OCI-LY1 (cell line): ENCODE data around the gene SPPL2B.

Source experiments
- H2AFZ ChIP-seq: fragments of 200-600 bp; sonication (generic), shearing (Covaris generic); 2 replicates; pipeline ENCODE4 v1.6.0; 2014; ENCODE audit warnings: antibody characterized with exemption, mild to moderate bottlenecking, low read length
- H3F3A ChIP-seq: fragments of 200-600 bp; sonication (generic), shearing (Covaris generic); 2 replicates; pipeline ENCODE4 v1.6.0; 2014; ENCODE audit warnings: mild to moderate bottlenecking, antibody characterized with exemption, low read length, moderate library complexity; ENCODE audit not compliant: insufficient read depth
- H3K27ac ChIP-seq: fragments of 200-600 bp; sonication (generic); 2 replicates; pipeline ENCODE4 v1.5.1; 2014; ENCODE audit warnings: low read length, mixed run types, mild to moderate bottlenecking, low read depth; ENCODE audit not compliant: poor library complexity, severe bottlenecking
- H3K27me3 ChIP-seq: fragments of 200-600 bp; sonication (generic); 2 replicates; pipeline ENCODE4 v1.6.0; 2014; ENCODE audit warnings: antibody characterized with exemption, mild to moderate bottlenecking, low read length, moderate library complexity; ENCODE audit not compliant: insufficient read depth
- H3K36me3 ChIP-seq: fragments of 200-600 bp; sonication (generic); 2 replicates; pipeline ENCODE4 v1.6.1; 2014; ENCODE audit warnings: mild to moderate bottlenecking, antibody characterized with exemption, low read length, moderate library complexity, mixed read lengths; ENCODE audit not compliant: insufficient read depth
- H3K4me1 ChIP-seq: fragments of 200-600 bp; sonication (generic); 2 replicates; pipeline ENCODE4 v1.5.1; 2014; ENCODE audit warnings: mild to moderate bottlenecking, low read length, moderate library complexity; ENCODE audit not compliant: insufficient read depth, severe bottlenecking
- H3K4me2 ChIP-seq: fragments of 200-600 bp; sonication (generic), shearing (Covaris generic); 2 replicates; pipeline ENCODE4 v1.6.1; 2014; ENCODE audit warnings: low read length
- H3K4me3 ChIP-seq: fragments of 200-600 bp; sonication (generic); 2 replicates; pipeline ENCODE4 v1.5.1; 2014; ENCODE audit warnings: low read length, low read depth, mild to moderate bottlenecking, mixed read lengths; ENCODE audit not compliant: poor library complexity, severe bottlenecking
- H3K79me2 ChIP-seq: fragments of 200-600 bp; shearing (Covaris generic); 2 replicates; pipeline ENCODE4 v1.6.1; 2016; ENCODE audit warnings: mixed run types, low read length, mixed read lengths; ENCODE audit not compliant: insufficient read depth
- H3K9ac ChIP-seq: fragments of 200-600 bp; sonication (generic), shearing (Covaris generic); 2 replicates; pipeline ENCODE4 v1.6.1; 2014; ENCODE audit warnings: mild to moderate bottlenecking, low read length, mixed read lengths
- H3K9me2 ChIP-seq: fragments of 200-600 bp; sonication (generic), shearing (Covaris generic); 2 replicates; pipeline ENCODE4 v1.6.1; 2014; ENCODE audit warnings: low read depth, mild to moderate bottlenecking, low read length, mixed read lengths
- H3K9me3 ChIP-seq: fragments of 200-600 bp; shearing (Covaris generic); 2 replicates; pipeline ENCODE4 v1.6.1; 2014; ENCODE audit warnings: low read length, mixed read lengths
- H4K20me1 ChIP-seq: fragments of 200-600 bp; sonication (generic), shearing (Covaris generic); 2 replicates; pipeline ENCODE4 v1.6.0; 2016; ENCODE audit warnings: mild to moderate bottlenecking, low read length; ENCODE audit not compliant: insufficient read depth
- EZH2 ChIP-seq: fragments of 200-600 bp; sonication (generic), shearing (Covaris generic); IDR thresholded peaks from 2 replicates; pipeline ENCODE4 v1.8.0; 2017; ENCODE audit warnings: borderline replicate concordance, mixed run types, mild to moderate bottlenecking, antibody characterized with exemption, low read length, moderate library complexity, mixed read lengths
- TF ChIP-seq, protein P1 (sequence below): fragments of 200-600 bp; sonication (generic), shearing (Covaris generic); IDR thresholded peaks from 2 replicates; pipeline ENCODE4 v1.5.1; 2017; ENCODE audit warnings: mild to moderate bottlenecking, antibody characterized with exemption, low read length, moderate library complexity, mixed read lengths

SPPL2B gene

GRCh38 chr19:2382530-2383222 lies 54.2 kb downstream of the SPPL2B start:
- no peaks in the 10 kb centered on the region for H3K79me2 ChIP-seq
- no peak overlapping the region for H3K4me2 ChIP-seq
- no peaks in the 10 kb centered on the region for H3K9me2 ChIP-seq
- H3F3A ChIP-seq = no peaks in the 10 kb centered on the region
- H3K27me3 ChIP-seq = peaks cover 4% of the 10 kb centered on the region; the same call in 1 of the 2 replicates
- H3K9ac ChIP-seq = no peak overlapping the region
- no peaks in the 10 kb centered on the region for H3K9me3 ChIP-seq
- H3K27ac ChIP-seq = no peak overlapping the region
- TF ChIP-seq, protein P1, sequence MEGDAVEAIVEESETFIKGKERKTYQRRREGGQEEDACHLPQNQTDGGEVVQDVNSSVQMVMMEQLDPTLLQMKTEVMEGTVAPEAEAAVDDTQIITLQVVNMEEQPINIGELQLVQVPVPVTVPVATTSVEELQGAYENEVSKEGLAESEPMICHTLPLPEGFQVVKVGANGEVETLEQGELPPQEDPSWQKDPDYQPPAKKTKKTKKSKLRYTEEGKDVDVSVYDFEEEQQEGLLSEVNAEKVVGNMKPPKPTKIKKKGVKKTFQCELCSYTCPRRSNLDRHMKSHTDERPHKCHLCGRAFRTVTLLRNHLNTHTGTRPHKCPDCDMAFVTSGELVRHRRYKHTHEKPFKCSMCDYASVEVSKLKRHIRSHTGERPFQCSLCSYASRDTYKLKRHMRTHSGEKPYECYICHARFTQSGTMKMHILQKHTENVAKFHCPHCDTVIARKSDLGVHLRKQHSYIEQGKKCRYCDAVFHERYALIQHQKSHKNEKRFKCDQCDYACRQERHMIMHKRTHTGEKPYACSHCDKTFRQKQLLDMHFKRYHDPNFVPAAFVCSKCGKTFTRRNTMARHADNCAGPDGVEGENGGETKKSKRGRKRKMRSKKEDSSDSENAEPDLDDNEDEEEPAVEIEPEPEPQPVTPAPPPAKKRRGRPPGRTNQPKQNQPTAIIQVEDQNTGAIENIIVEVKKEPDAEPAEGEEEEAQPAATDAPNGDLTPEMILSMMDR = no peak
- TF ChIP-seq EZH2 = no peak
- H3K4me3 ChIP-seq = no peak overlapping the region
- no peaks in the 10 kb centered on the region for H3K4me1 ChIP-seq
- no peaks in the 10 kb centered on the region for H3K36me3 ChIP-seq
- H2AFZ ChIP-seq = no peak overlapping the region
- no peaks in the 10 kb centered on the region for H4K20me1 ChIP-seq

GRCh38 chr19:2385053-2385721 lies 56.7 kb downstream of the SPPL2B start:
- H2AFZ ChIP-seq = no peak overlapping the region

GRCh38 chr19:2387367-2388288 lies 59.1 kb downstream of the SPPL2B start:
- Histone ChIP-seq H3K27ac (no peak overlapping the region), H3K9me3 (no peaks in the 10 kb centered on the region), H4K20me1 (no peaks in the 10 kb centered on the region), H3K4me3 (no peak overlapping the region), H3K36me3 (no peaks in the 10 kb centered on the region), H3K79me2 (no peaks in the 10 kb centered on the region), H3F3A (no peaks in the 10 kb centered on the region), H3K4me1 (peaks cover 4% of the 10 kb centered on the region), H3K9me2 (no peaks in the 10 kb centered on the region), H2AFZ (no peak overlapping the region), H3K9ac (no peak overlapping the region), H3K4me2 (no peak overlapping the region), H3K27me3 (peaks cover 3% of the 10 kb centered on the region; the same call in 1 of the 2 replicates)
- TF ChIP-seq EZH2 = no peak
- TF ChIP-seq, protein P1 = no peak

More at GRCh38 chr19:2385053-2385721, 56.7 kb downstream of the SPPL2B start:
- H3K9ac ChIP-seq = no peak overlapping the region
- no peaks in the 10 kb centered on the region for H3K4me1 ChIP-seq
- no peak overlapping the region for H3K4me2 ChIP-seq
- no peak overlapping the region for H3K4me3 ChIP-seq
- H3K36me3 ChIP-seq = no peaks in the 10 kb centered on the region
- no peaks in the 10 kb centered on the region for H3K9me3 ChIP-seq
- H3K79me2 ChIP-seq = no peaks in the 10 kb centered on the region
- H3K27ac ChIP-seq = no peak overlapping the region
- H3F3A ChIP-seq = no peaks in the 10 kb centered on the region
- no peaks in the 10 kb centered on the region for H3K9me2 ChIP-seq
- TF ChIP-seq, protein P1 = no peak
- TF ChIP-seq EZH2 = no peak
- no peaks in the 10 kb centered on the region for H4K20me1 ChIP-seq
- peaks cover 4% of the 10 kb centered on the region; the same call in 1 of the 2 replicates for H3K27me3 ChIP-seq
